ENCODE results near the gene VENTX. TPM values are rescaled to one million over a fixed set of nuclear protein-coding genes. Genes with fewer than 3 reads are reported as not detected.

VENTX gene
- total and polyA plus RNA-seq, 10 of the 15 experiments (the other 5 are each of a cell fraction or from before 2014, with no cell fraction given): 0.05 TPM; not detected in 9

- Histone ChIP-seq H2AFZ (ENCODE audit: control insufficient read depth, low read depth, low read length) (no peak overlapping the region), H3K9ac (ENCODE audit: control insufficient read depth, insufficient read depth, low read length) (no peak overlapping the region), H3K36me3 (ENCODE audit: control insufficient read depth in 2 of 2, insufficient read depth in 2 of 2, low read length in 1 of 2) (no peaks in the 10 kb centered on the region), H3K4me1 (ENCODE audit: control insufficient read depth, insufficient read depth, low read length) (no peaks in the 10 kb centered on the region), H3K27me3 (replicated peaks in 1 of 2; ENCODE audit: control insufficient read depth in 2 of 2, insufficient read depth in 2 of 2, low read length in 1 of 2) (no peaks in the 10 kb centered on the region), H4K20me1 (ENCODE audit: control insufficient read depth, insufficient read depth) (no peaks in the 10 kb centered on the region), H3K9me3 (replicated peaks; ENCODE audit: control insufficient read depth, insufficient read depth, low read length) (no peaks in the 10 kb centered on the region), H3K4me3 (no peak overlapping the region), H3K27ac (ENCODE audit: control insufficient read depth, insufficient read depth) (no peak overlapping the region), H3K4me2 (ENCODE audit: control insufficient read depth, insufficient read depth) (no peak overlapping the region), H3K79me2 (ENCODE audit: control insufficient read depth, insufficient read depth, low read length) (no peaks in the 10 kb centered on the region)
- FAIRE-seq (no peak), ATAC-seq (no peak), DNase-seq (ENCODE audit: low read depth, low spot score) (no peak)
- BruUV-seq (replicated peaks): no TSS peak
- 20% methylated on average over 23 of the region's 27 CpGs for WGBS (ENCODE audit: insufficient coverage, insufficient replicate concordance, low lambda C conversion rate, missing lambda C conversion rate)
- in situ Hi-C loops (cut with MboI): no loop called here
- ChIA-PET SMC1A (ENCODE audit: uncharacterized antibody, unreplicated experiment) (no interaction called here), RAD21 (ENCODE audit: unreplicated experiment) (no interaction called here), CTCF (no interaction called here), POLR2A (no interaction called here)
- intact Hi-C loops (cut with micrococcal nuclease; ENCODE audit: unreplicated experiment): no loop called here
- TF ChIP-seq HDGF (IDR thresholded peaks at IDR 0.05): no peak
- TF ChIP-seq ZNF274 (IDR thresholded peaks at IDR 0.05; ENCODE audit: insufficient read depth, insufficient read length): no peak
- no peak for TF ChIP-seq HDAC6 (IDR thresholded peaks at IDR 0.05; ENCODE audit: unreplicated experiment)
- TF ChIP-seq TCF3 (IDR thresholded peaks at IDR 0.05; ENCODE audit: borderline replicate concordance, insufficient read depth, low read depth, low read length): no peak
- no peak for TF ChIP-seq JUND (IDR thresholded peaks at IDR 0.05; ENCODE audit: low read depth, low read length)
- no peak for TF ChIP-seq E2F4 (IDR thresholded peaks at IDR 0.05; ENCODE audit: low read depth, low read length)
- no peak for TF ChIP-seq ZSCAN29 (IDR thresholded peaks at IDR 0.05)
- no peak for TF ChIP-seq ATF7 (IDR thresholded peaks at IDR 0.05; ENCODE audit: low read depth)
- no peak for TF ChIP-seq ZNF217 (IDR thresholded peaks at IDR 0.05)
- no peak for TF ChIP-seq SREBF2 (IDR thresholded peaks at IDR 0.05; ENCODE audit: low read length)
- TF ChIP-seq SIN3A (IDR thresholded peaks at IDR 0.05; ENCODE audit: low read depth, low read length): no peak
- TF ChIP-seq SMAD5 (IDR thresholded peaks at IDR 0.05; ENCODE audit: low read depth): no peak
- TF ChIP-seq NRF1 (conservative IDR thresholded peaks at IDR 0.05; ENCODE audit: low read depth, low read length): no peak
- no peak for TF ChIP-seq MLLT1 (IDR thresholded peaks at IDR 0.05)
- TF ChIP-seq RELB (IDR thresholded peaks at IDR 0.05; ENCODE audit: low read depth): no peak
Measured at GRCh38 chr10:133210398-133211140, 27.1 kb upstream of the VENTX start.
